ENCODE measurements around the gene PPP4R4.
"Not testable (repeated sequence)": the region's sequence is repeated elsewhere in the genome, so short reads cannot be mapped to it uniquely, and the experiment has no call there.

PPP4R4 gene

GRCh38 chr14:94218198-94218886, 44.2 kb downstream of the PPP4R4 start:
- not testable (repeated sequence) for H2AFZ ChIP-seq (ENCODE audit: low read length); H4K8ac ChIP-seq (ENCODE audit: low read depth, low read length); H2BK120ac ChIP-seq (ENCODE audit: low read depth, low read length); H3K27ac ChIP-seq (replicated peaks; ENCODE audit: low read length); H3K79me1 ChIP-seq (ENCODE audit: low read depth, low read length); H3K18ac ChIP-seq (ENCODE audit: low read length); H3K27me3 ChIP-seq (ENCODE audit: control insufficient read depth in 3 of 3, insufficient read depth in 3 of 3, low read depth in 1 of 3, low read length in 3 of 3); H3K4me2 ChIP-seq (ENCODE audit: insufficient read depth, low read length, poor library complexity, severe bottlenecking); H3K9ac ChIP-seq (ENCODE audit: low read depth, low read length, poor library complexity); H2AK5ac ChIP-seq (ENCODE audit: low read depth, low read length); H3K23ac ChIP-seq (ENCODE audit: low read depth, low read length, poor library complexity); H2BK5ac ChIP-seq (ENCODE audit: low read length); H3K4ac ChIP-seq (ENCODE audit: low read length); H3K14ac ChIP-seq (ENCODE audit: low read length); H3K36me3 ChIP-seq (replicated peaks in 1 of 2; ENCODE audit: control insufficient read depth in 2 of 2, insufficient read depth in 2 of 2, low read length in 2 of 2); H2BK12ac ChIP-seq (ENCODE audit: low read length); H3K9me3 ChIP-seq (replicated peaks in 1 of 2; ENCODE audit: control insufficient read depth in 2 of 2, insufficient read depth in 1 of 2, low read depth in 1 of 2, low read length in 2 of 2); H4K91ac ChIP-seq (ENCODE audit: low read depth, low read length, poor library complexity); H3K4me1 ChIP-seq (ENCODE audit: control insufficient read depth in 2 of 2, insufficient read depth in 1 of 2, low read depth in 1 of 2, low read length in 2 of 2); DNase-seq (ENCODE audit: low spot score); H3K4me3 ChIP-seq (ENCODE audit: low read length in 2 of 2); H2BK15ac ChIP-seq (ENCODE audit: low read length)
- WGBS, 2 donors (ENCODE audit: extremely low coverage in 2 of 2, insufficient read length in 2 of 2, insufficient replicate concordance in 1 of 2), result no CpG with 5 or more reads among the region's 47 CpGs

- no peak overlapping the region for H4K91ac ChIP-seq (ENCODE audit: low read depth, low read length, poor library complexity)
- no peak overlapping the region for H3K4ac ChIP-seq (ENCODE audit: low read length)
- no peak overlapping the region for H3K4me3 ChIP-seq (ENCODE audit: low read length in 2 of 2)
- WGBS, 2 donors (ENCODE audit: extremely low coverage in 2 of 2, insufficient read length in 2 of 2, insufficient replicate concordance in 1 of 2), result no CpG with 5 or more reads among the region's 2 CpGs
- no peak overlapping the region for H2BK120ac ChIP-seq (ENCODE audit: low read depth, low read length)
- H2BK12ac ChIP-seq (ENCODE audit: low read length), result no peak overlapping the region
- no peak for DNase-seq (ENCODE audit: low spot score)
- no peak overlapping the region for H2AK5ac ChIP-seq (ENCODE audit: low read depth, low read length)
- H3K79me1 ChIP-seq (ENCODE audit: low read depth, low read length), result no peaks in the 10 kb centered on the region
- H3K23ac ChIP-seq (ENCODE audit: low read depth, low read length, poor library complexity), result no peak overlapping the region
- H3K4me1 ChIP-seq (ENCODE audit: control insufficient read depth in 2 of 2, insufficient read depth in 1 of 2, low read depth in 1 of 2, low read length in 2 of 2), result no peaks in the 10 kb centered on the region
- no peak overlapping the region for H4K8ac ChIP-seq (ENCODE audit: low read depth, low read length)
- H3K4me2 ChIP-seq (ENCODE audit: insufficient read depth, low read length, poor library complexity, severe bottlenecking), result no peak overlapping the region
- H2BK5ac ChIP-seq (ENCODE audit: low read length), result no peak overlapping the region
- no peaks in the 10 kb centered on the region for H3K36me3 ChIP-seq (replicated peaks in 1 of 2; ENCODE audit: control insufficient read depth in 2 of 2, insufficient read depth in 2 of 2, low read length in 2 of 2)
- no peaks in the 10 kb centered on the region for H3K27me3 ChIP-seq (ENCODE audit: control insufficient read depth in 3 of 3, insufficient read depth in 3 of 3, low read depth in 1 of 3, low read length in 3 of 3)
- no peak overlapping the region for H3K14ac ChIP-seq (ENCODE audit: low read length)
- no peaks in the 10 kb centered on the region for H3K9me3 ChIP-seq (replicated peaks in 1 of 2; ENCODE audit: control insufficient read depth in 2 of 2, insufficient read depth in 1 of 2, low read depth in 1 of 2, low read length in 2 of 2)
- no peak overlapping the region for H2BK15ac ChIP-seq (ENCODE audit: low read length)
- H3K9ac ChIP-seq (ENCODE audit: low read depth, low read length, poor library complexity), result no peak overlapping the region
- no peak overlapping the region for H2AFZ ChIP-seq (ENCODE audit: low read length)
- no peak overlapping the region for H3K18ac ChIP-seq (ENCODE audit: low read length)
- no peak overlapping the region for H3K27ac ChIP-seq (replicated peaks; ENCODE audit: low read length)
Observed at GRCh38 chr14:94224040-94224439, 49.9 kb downstream of the PPP4R4 start.

- Histone ChIP-seq H2BK120ac (ENCODE audit: low read depth, low read length) (no peak overlapping the region), H4K91ac (ENCODE audit: low read depth, low read length, poor library complexity) (no peak overlapping the region), H2AK5ac (ENCODE audit: low read depth, low read length) (no peak overlapping the region), H3K36me3 (replicated peaks in 1 of 2; ENCODE audit: control insufficient read depth in 2 of 2, insufficient read depth in 2 of 2, low read length in 2 of 2) (no peaks in the 10 kb centered on the region), H3K27ac (replicated peaks; ENCODE audit: low read length) (no peak overlapping the region), H3K23ac (ENCODE audit: low read depth, low read length, poor library complexity) (no peak overlapping the region), H2BK5ac (ENCODE audit: low read length) (no peak overlapping the region), H2AFZ (ENCODE audit: low read length) (no peak overlapping the region), H3K9me3 (replicated peaks in 1 of 2; ENCODE audit: control insufficient read depth in 2 of 2, insufficient read depth in 1 of 2, low read depth in 1 of 2, low read length in 2 of 2) (no peaks in the 10 kb centered on the region), H3K79me1 (ENCODE audit: low read depth, low read length) (no peaks in the 10 kb centered on the region), H2BK12ac (ENCODE audit: low read length) (no peak overlapping the region), H3K27me3 (ENCODE audit: control insufficient read depth in 3 of 3, insufficient read depth in 3 of 3, low read depth in 1 of 3, low read length in 3 of 3) (no peaks in the 10 kb centered on the region), H3K18ac (ENCODE audit: low read length) (no peak overlapping the region), H3K14ac (ENCODE audit: low read length) (no peak overlapping the region), H3K9ac (ENCODE audit: low read depth, low read length, poor library complexity) (no peak overlapping the region), H3K4me2 (ENCODE audit: insufficient read depth, low read length, poor library complexity, severe bottlenecking) (no peak overlapping the region), H3K4ac (ENCODE audit: low read length) (no peak overlapping the region), H4K8ac (ENCODE audit: low read depth, low read length) (no peak overlapping the region), H2BK15ac (ENCODE audit: low read length) (no peak overlapping the region), H3K4me3 (ENCODE audit: low read length in 2 of 2) (no peak overlapping the region), H3K4me1 (ENCODE audit: control insufficient read depth in 2 of 2, insufficient read depth in 1 of 2, low read depth in 1 of 2, low read length in 2 of 2) (no peaks in the 10 kb centered on the region)
- DNase-seq (ENCODE audit: low spot score), result no peak
- no CpG with 5 or more reads among the region's 2 CpGs for WGBS, 2 donors (ENCODE audit: extremely low coverage in 2 of 2, insufficient read length in 2 of 2, insufficient replicate concordance in 1 of 2)
Observed at GRCh38 chr14:94225460-94226378, 51.6 kb downstream of the PPP4R4 start.

DNA sequence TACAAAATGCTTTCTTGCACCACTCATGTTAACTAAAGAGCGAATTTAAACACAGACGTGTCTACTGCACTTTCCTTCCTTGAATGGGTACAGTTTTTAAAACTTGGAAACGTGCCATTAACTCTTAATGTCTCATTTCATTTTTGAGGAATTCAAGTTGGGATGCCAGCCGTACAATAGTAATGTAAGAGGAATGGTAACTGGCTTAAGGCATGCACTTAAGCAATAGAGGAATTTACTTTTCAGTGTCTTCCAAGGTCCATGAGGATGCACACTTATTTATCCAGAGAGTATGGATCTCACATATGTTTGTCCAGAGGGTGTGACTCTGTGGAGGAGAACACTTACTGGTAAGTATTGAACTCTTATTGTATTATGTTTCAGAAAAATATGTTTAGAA, 52.9 kb downstream of the PPP4R4 start:
- no peak for DNase-seq (ENCODE audit: low spot score)
- no peak overlapping the region for H3K9ac ChIP-seq (ENCODE audit: low read depth, low read length, poor library complexity)
- H2BK5ac ChIP-seq (ENCODE audit: low read length), result no peak overlapping the region
- H2AK5ac ChIP-seq (ENCODE audit: low read depth, low read length), result no peak overlapping the region
- no CpG with 5 or more reads among the region's 4 CpGs for WGBS, 2 donors (ENCODE audit: extremely low coverage in 2 of 2, insufficient read length in 2 of 2, insufficient replicate concordance in 1 of 2)
- no peak overlapping the region for H4K8ac ChIP-seq (ENCODE audit: low read depth, low read length)
- no peaks in the 10 kb centered on the region for H3K9me3 ChIP-seq (replicated peaks in 1 of 2; ENCODE audit: control insufficient read depth in 2 of 2, insufficient read depth in 1 of 2, low read depth in 1 of 2, low read length in 2 of 2)
- H3K36me3 ChIP-seq (replicated peaks in 1 of 2; ENCODE audit: control insufficient read depth in 2 of 2, insufficient read depth in 2 of 2, low read length in 2 of 2), result no peaks in the 10 kb centered on the region
- H3K27ac ChIP-seq (replicated peaks; ENCODE audit: low read length), result no peak overlapping the region
- no peak overlapping the region for H3K4ac ChIP-seq (ENCODE audit: low read length)
- no peak overlapping the region for H2AFZ ChIP-seq (ENCODE audit: low read length)
- H2BK15ac ChIP-seq (ENCODE audit: low read length), result no peak overlapping the region
- no peak overlapping the region for H3K4me3 ChIP-seq (ENCODE audit: low read length in 2 of 2)
- no peak overlapping the region for H2BK120ac ChIP-seq (ENCODE audit: low read depth, low read length)
- H2BK12ac ChIP-seq (ENCODE audit: low read length), result no peak overlapping the region
- H3K14ac ChIP-seq (ENCODE audit: low read length), result no peak overlapping the region
- H3K79me1 ChIP-seq (ENCODE audit: low read depth, low read length), result no peaks in the 10 kb centered on the region
- no peak overlapping the region for H4K91ac ChIP-seq (ENCODE audit: low read depth, low read length, poor library complexity)
- no peaks in the 10 kb centered on the region for H3K4me1 ChIP-seq (ENCODE audit: control insufficient read depth in 2 of 2, insufficient read depth in 1 of 2, low read depth in 1 of 2, low read length in 2 of 2)
- no peak overlapping the region for H3K4me2 ChIP-seq (ENCODE audit: insufficient read depth, low read length, poor library complexity, severe bottlenecking)
- no peaks in the 10 kb centered on the region for H3K27me3 ChIP-seq (ENCODE audit: control insufficient read depth in 3 of 3, insufficient read depth in 3 of 3, low read depth in 1 of 3, low read length in 3 of 3)
- no peak overlapping the region for H3K18ac ChIP-seq (ENCODE audit: low read length)
- no peak overlapping the region for H3K23ac ChIP-seq (ENCODE audit: low read depth, low read length, poor library complexity)

Measured in neuronal stem cell (in vitro differentiated cells).